ENCODE data around the gene SLC66A2. TPM values are rescaled to one million over a fixed set of nuclear protein-coding genes. Genes with fewer than 3 reads are reported as not detected.

The SLC66A2 gene
- total RNA-seq, 1 experiment from 2014 or later, result 13.0 TPM

DNA sequence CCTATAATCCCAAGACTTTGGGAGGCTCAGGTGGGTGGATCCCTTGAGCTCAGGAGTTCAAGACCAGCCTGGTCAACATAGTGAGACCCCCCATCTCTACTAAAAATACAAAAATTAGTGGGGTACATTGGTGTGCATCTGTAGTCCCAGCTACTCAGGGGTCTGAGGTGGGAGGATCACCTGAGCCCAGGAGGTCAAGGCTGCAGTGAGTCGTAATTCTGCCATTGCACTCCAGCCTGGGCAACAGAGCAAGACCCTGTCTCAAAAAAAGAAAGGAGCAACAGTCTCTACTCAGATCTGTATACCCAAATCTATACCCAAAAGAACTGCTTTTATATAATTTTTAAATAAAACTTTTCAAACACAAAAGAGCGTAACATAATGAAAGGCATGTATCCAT is 7.5 kb upstream of the SLC66A2 start:
- no peak overlapping the region for H4K8ac ChIP-seq (replicated peaks; ENCODE audit: insufficient read length, low read depth, low read length)
- no peak overlapping the region for H2BK15ac ChIP-seq (ENCODE audit: low read depth, low read length)
- no peak overlapping the region for H2BK5ac ChIP-seq (ENCODE audit: insufficient read length, low read length)
- H2AK5ac ChIP-seq (ENCODE audit: insufficient read length, low read length), result no peak overlapping the region
- H3T11ph ChIP-seq (ENCODE audit: low read length), result no peak overlapping the region
- no peaks in the 10 kb centered on the region for H3K9me3 ChIP-seq (ENCODE audit: control insufficient read depth, low read depth, low read length)
- H3K18ac ChIP-seq (ENCODE audit: insufficient read length, low read depth, low read length), result no peak overlapping the region
- H2BK120ac ChIP-seq (ENCODE audit: low read depth, low read length, poor library complexity, severe bottlenecking), result no peak overlapping the region
- no peak overlapping the region for H2BK20ac ChIP-seq (ENCODE audit: low read depth, low read length, poor library complexity, severe bottlenecking)
- TF ChIP-seq, protein P1, sequence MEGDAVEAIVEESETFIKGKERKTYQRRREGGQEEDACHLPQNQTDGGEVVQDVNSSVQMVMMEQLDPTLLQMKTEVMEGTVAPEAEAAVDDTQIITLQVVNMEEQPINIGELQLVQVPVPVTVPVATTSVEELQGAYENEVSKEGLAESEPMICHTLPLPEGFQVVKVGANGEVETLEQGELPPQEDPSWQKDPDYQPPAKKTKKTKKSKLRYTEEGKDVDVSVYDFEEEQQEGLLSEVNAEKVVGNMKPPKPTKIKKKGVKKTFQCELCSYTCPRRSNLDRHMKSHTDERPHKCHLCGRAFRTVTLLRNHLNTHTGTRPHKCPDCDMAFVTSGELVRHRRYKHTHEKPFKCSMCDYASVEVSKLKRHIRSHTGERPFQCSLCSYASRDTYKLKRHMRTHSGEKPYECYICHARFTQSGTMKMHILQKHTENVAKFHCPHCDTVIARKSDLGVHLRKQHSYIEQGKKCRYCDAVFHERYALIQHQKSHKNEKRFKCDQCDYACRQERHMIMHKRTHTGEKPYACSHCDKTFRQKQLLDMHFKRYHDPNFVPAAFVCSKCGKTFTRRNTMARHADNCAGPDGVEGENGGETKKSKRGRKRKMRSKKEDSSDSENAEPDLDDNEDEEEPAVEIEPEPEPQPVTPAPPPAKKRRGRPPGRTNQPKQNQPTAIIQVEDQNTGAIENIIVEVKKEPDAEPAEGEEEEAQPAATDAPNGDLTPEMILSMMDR (conservative IDR thresholded peaks at IDR 0.05), result no peak
- H2BK12ac ChIP-seq (ENCODE audit: insufficient read length, low read depth, low read length), result no peak overlapping the region
- no peak overlapping the region for H3K4me2 ChIP-seq (ENCODE audit: insufficient read depth, insufficient read length, low read length)
- H3K4me1 ChIP-seq (ENCODE audit: insufficient read depth, low read length), result peaks cover 4% of the 10 kb centered on the region; the same call in 1 of the 2 replicates
- WGBS (ENCODE audit: extremely low coverage, insufficient read length, low lambda C conversion rate), result no CpG with 5 or more reads among the region's 2 CpGs
- Mint-ChIP-seq H3K9me3 (no peaks in the 10 kb centered on the region; a peak in 2 of 5 replicates), H3K27me3 (ENCODE audit: low read depth) (peaks cover 100% of the 10 kb centered on the region), H3K27ac (no peak overlapping the region), H3K4me1 (peaks cover 43 to 46% of the 10 kb centered on the region in 2 experiments), H3K4me3 (no peak overlapping the region), H3K36me3 (ENCODE audit: insufficient read depth in 1 of 3, low read depth in 3 of 3) (no peaks in the 10 kb centered on the region)
- no peak for DNase-seq
- H3K14ac ChIP-seq (ENCODE audit: insufficient read depth, low read length), result no peak overlapping the region
- no peak overlapping the region for H2AFZ ChIP-seq (ENCODE audit: low read length)
- H3K27ac ChIP-seq (ENCODE audit: insufficient read length, low read depth, low read length), result no peak overlapping the region
- peaks cover 3% of the 10 kb centered on the region for H4K20me1 ChIP-seq (ENCODE audit: control insufficient read depth, insufficient read depth, insufficient read length)
- no peak overlapping the region for H3K23ac ChIP-seq (ENCODE audit: insufficient read length, low read depth, low read length)
- H4K91ac ChIP-seq (ENCODE audit: insufficient read length, low read depth, low read length), result no peak overlapping the region
- no peaks in the 10 kb centered on the region for H3K79me1 ChIP-seq (ENCODE audit: insufficient read depth, low read depth, low read length, poor library complexity, severe bottlenecking)
- H3K4ac ChIP-seq (ENCODE audit: low read depth, low read length), result no peak overlapping the region
- H3K79me2 ChIP-seq (ENCODE audit: insufficient read depth, low read length), result no peaks in the 10 kb centered on the region
- no peak overlapping the region for H3K56ac ChIP-seq (ENCODE audit: insufficient read length, low read depth, low read length)
- H3K9ac ChIP-seq (ENCODE audit: extremely low read depth, insufficient read length, low read length), result no peak overlapping the region
- no peak overlapping the region for H4K5ac ChIP-seq (ENCODE audit: insufficient read length, low read depth, low read length)
- no peaks in the 10 kb centered on the region for H3K23me2 ChIP-seq (ENCODE audit: insufficient read length, low read depth, low read length, poor library complexity, severe bottlenecking)
- peaks cover 38% of the 10 kb centered on the region for H3K27me3 ChIP-seq (ENCODE audit: insufficient read depth, low read length)
